ENCODE results near the gene STING1. TPM values are rescaled to one million over a fixed set of nuclear protein-coding genes. Genes with fewer than 3 reads are reported as not detected.
A peak's percentile ranks its signal among the peaks of the same experiment; 100 is the strongest.

The STING1 gene
- total and polyA plus RNA-seq, 10 of the 15 experiments (the other 5 are each of a cell fraction or from before 2014, with no cell fraction given), result 10.1 to 56.1 (median 41.0) TPM

- peak; percentile 93; the same call in 1 of the 3 replicates for TF ChIP-seq POU2F2 (IDR thresholded peaks at IDR 0.05; ENCODE audit: borderline replicate concordance, low read depth, low read length)
- no peak for TF ChIP-seq ZZZ3 (IDR thresholded peaks at IDR 0.05; ENCODE audit: control insufficient read depth, insufficient read length, low read depth)
- peak; percentile 39; the same call in 1 of the 2 replicates for TF ChIP-seq RUNX3 (IDR thresholded peaks at IDR 0.05; ENCODE audit: low read length)
- no peak for TF ChIP-seq EP300 (IDR thresholded peaks at IDR 0.05; ENCODE audit: borderline replicate concordance in 1 of 2, control insufficient read depth in 1 of 2, low read depth in 2 of 2, low read length in 2 of 2)
- no peak for TF ChIP-seq SREBF1 (IDR thresholded peaks at IDR 0.05; ENCODE audit: low read length)
- peak; percentile 51; the same call in 1 of the 2 replicates for TF ChIP-seq IKZF1 (conservative IDR thresholded peaks at IDR 0.05)
- TF ChIP-seq CHD4 (IDR thresholded peaks at IDR 0.05), result no peak
- TF ChIP-seq IKZF2 (IDR thresholded peaks at IDR 0.05), result peak in 1 of 2 experiments; percentile 46; a peak in 3 of 4 replicates
- TF ChIP-seq NFYB (IDR thresholded peaks at IDR 0.05; ENCODE audit: insufficient read depth, low read depth, low read length), result no peak
- TF ChIP-seq CREM (IDR thresholded peaks at IDR 0.05; ENCODE audit: low read depth), result peak; percentile 27; the same call in 1 of the 2 replicates
- peak; percentile 94 to 96 for TF ChIP-seq BHLHE40 (IDR thresholded peaks at IDR 0.05; ENCODE audit: borderline replicate concordance in 1 of 2, low read depth in 2 of 2, low read length in 1 of 2)
- TF ChIP-seq SPI1 (IDR thresholded peaks at IDR 0.05; ENCODE audit: borderline replicate concordance, insufficient read depth, low read depth, low read length), result 0 out of 2 replicates have a peak, but pooled peaks have one; percentile 27
- TF ChIP-seq E2F8 (IDR thresholded peaks at IDR 0.05; ENCODE audit: low read depth, partially characterized antibody), result no peak
- peak; percentile 60 for TF ChIP-seq SMARCA5 (IDR thresholded peaks at IDR 0.05)
- TF ChIP-seq RB1 (IDR thresholded peaks at IDR 0.05; ENCODE audit: borderline replicate concordance), result 0 out of 2 replicates have a peak, but pooled peaks have one; percentile 23
- TF ChIP-seq ZBTB4 (CRISPR knock-in tag; IDR thresholded peaks at IDR 0.05), result no peak
- TF ChIP-seq REST (IDR thresholded peaks at IDR 0.05; ENCODE audit: low read depth, low read length), result 0 out of 2 replicates have a peak, but pooled peaks have one; percentile 14
- TF ChIP-seq RELB (IDR thresholded peaks at IDR 0.05; ENCODE audit: low read depth), result no peak
These were observed 23.1 kb downstream of the STING1 start (continued) for GRCh38 chr5:139459451-139459934.

Measured in GM12878 (cell line).